ENCODE measurements around the gene BRWD1.

DNA sequence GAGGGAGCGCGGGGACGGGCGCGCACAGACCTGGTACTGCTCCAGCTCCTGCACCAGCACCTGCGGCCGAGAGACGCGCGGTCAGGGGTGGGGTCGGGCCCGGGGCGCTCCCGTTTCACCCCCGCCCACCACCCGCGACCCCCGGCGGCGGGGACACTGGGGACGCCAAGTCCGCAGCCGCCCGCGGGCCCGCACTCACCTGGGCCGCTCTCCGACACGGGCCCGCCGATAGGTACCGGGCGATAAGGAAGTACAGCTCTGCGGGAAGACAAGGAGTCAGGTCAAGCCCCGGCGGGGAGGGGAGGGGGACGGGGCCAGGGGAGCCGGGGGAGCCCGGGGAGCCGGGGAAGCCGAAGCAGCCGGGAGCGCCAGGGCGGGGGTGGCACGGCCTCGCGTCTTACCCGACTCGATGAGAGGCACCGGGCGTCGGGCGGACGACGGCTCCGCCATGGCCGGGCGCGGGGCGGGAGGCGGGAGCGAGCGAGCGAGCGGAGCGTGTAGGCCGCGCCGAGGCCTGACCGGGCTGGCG is 326 bp downstream of the BRWD1 start:
- TF ChIP-seq, protein P1, sequence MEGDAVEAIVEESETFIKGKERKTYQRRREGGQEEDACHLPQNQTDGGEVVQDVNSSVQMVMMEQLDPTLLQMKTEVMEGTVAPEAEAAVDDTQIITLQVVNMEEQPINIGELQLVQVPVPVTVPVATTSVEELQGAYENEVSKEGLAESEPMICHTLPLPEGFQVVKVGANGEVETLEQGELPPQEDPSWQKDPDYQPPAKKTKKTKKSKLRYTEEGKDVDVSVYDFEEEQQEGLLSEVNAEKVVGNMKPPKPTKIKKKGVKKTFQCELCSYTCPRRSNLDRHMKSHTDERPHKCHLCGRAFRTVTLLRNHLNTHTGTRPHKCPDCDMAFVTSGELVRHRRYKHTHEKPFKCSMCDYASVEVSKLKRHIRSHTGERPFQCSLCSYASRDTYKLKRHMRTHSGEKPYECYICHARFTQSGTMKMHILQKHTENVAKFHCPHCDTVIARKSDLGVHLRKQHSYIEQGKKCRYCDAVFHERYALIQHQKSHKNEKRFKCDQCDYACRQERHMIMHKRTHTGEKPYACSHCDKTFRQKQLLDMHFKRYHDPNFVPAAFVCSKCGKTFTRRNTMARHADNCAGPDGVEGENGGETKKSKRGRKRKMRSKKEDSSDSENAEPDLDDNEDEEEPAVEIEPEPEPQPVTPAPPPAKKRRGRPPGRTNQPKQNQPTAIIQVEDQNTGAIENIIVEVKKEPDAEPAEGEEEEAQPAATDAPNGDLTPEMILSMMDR (IDR thresholded peaks at IDR 0.05; ENCODE audit: borderline replicate concordance, extremely low read depth, low read length, poor library complexity, severe bottlenecking), result no peak
- TF ChIP-seq EZH2 (IDR thresholded peaks at IDR 0.05; ENCODE audit: borderline replicate concordance, low read depth, low read length, severe bottlenecking), result no peak
